Nephron progenitor cell (in vitro differentiated cells): Measurements from ENCODE around the gene BBS9.

Experiments used
- DNase-seq: peaks from one replicate; pipeline ENCODE4 v3.0.0; 2021
- H3K27ac Mint-ChIP-seq: 2 replicates; pipeline ENCODE4 v1.8.0; 2021; ENCODE audit warnings: mild to moderate bottlenecking, moderate library complexity, mixed read lengths
- H3K27me3 Mint-ChIP-seq: 2 replicates; pipeline ENCODE4 v1.8.0; 2021; ENCODE audit warnings: mild to moderate bottlenecking, low read depth, mixed read lengths; ENCODE audit not compliant: poor library complexity
- H3K36me3 Mint-ChIP-seq: 2 replicates; pipeline ENCODE4 v1.8.0; 2021; ENCODE audit warnings: low read depth, mixed read lengths
- H3K4me1 Mint-ChIP-seq: 2 replicates; pipeline ENCODE4 v1.8.0; 2021; ENCODE audit warnings: mixed read lengths
- H3K4me3 Mint-ChIP-seq: 2 replicates; pipeline ENCODE4 v1.8.0; 2021; ENCODE audit warnings: mild to moderate bottlenecking, moderate library complexity, mixed read lengths
- H3K9me3 Mint-ChIP-seq: 2 replicates; pipeline ENCODE4 v1.8.0; 2021; ENCODE audit warnings: mild to moderate bottlenecking, moderate library complexity, mixed read lengths
- CTCF ChIP-seq: fragments of 200-600 bp; sonication (generic); IDR thresholded peaks from 2 replicates; pipeline ENCODE4 v1.5.0; 2021; ENCODE audit warnings: antibody characterized with exemption

The BBS9 gene

GRCh38 chr7:33614357-33615117 is 485.2 kb downstream of the BBS9 start:
- TF ChIP-seq CTCF, result no peak
- Mint-ChIP-seq H3K9me3 (peaks cover 17% of the 10 kb centered on the region), H3K4me3 (no peak overlapping the region), H3K4me1 (no peaks in the 10 kb centered on the region), H3K27ac (no peak overlapping the region), H3K27me3 (peaks cover 2% of the 10 kb centered on the region), H3K36me3 (peaks cover 7% of the 10 kb centered on the region)
- no peak for DNase-seq

GRCh38 chr7:33616752-33617151 is 487.4 kb downstream of the BBS9 start:
- Mint-ChIP-seq H3K4me1 (no peaks in the 10 kb centered on the region), H3K4me3 (no peak overlapping the region)

GRCh38 chr7:33619264-33619663 is 489.9 kb downstream of the BBS9 start:
- Mint-ChIP-seq H3K27ac (no peak overlapping the region), H3K4me1 (no peaks in the 10 kb centered on the region), H3K36me3 (peaks cover 13% of the 10 kb centered on the region), H3K27me3 (peaks cover 2% of the 10 kb centered on the region), H3K9me3 (peaks cover 35% of the 10 kb centered on the region), H3K4me3 (no peak overlapping the region)
- no peak for DNase-seq
- TF ChIP-seq CTCF, result no peak

More at GRCh38 chr7:33616752-33617151, 487.4 kb downstream of the BBS9 start:
- H3K27me3 Mint-ChIP-seq, result peaks cover 2% of the 10 kb centered on the region
- no peak for DNase-seq
- H3K36me3 Mint-ChIP-seq, result peaks cover 13% of the 10 kb centered on the region
- TF ChIP-seq CTCF, result no peak
- no peak overlapping the region for H3K27ac Mint-ChIP-seq
- H3K9me3 Mint-ChIP-seq, result peaks cover 35% of the 10 kb centered on the region

GRCh38 chr7:33623267-33623666 is 493.9 kb downstream of the BBS9 start:
- Mint-ChIP-seq H3K4me3 (no peak overlapping the region), H3K9me3 (peaks cover 32% of the 10 kb centered on the region), H3K27ac (no peak overlapping the region), H3K36me3 (peaks cover 16% of the 10 kb centered on the region), H3K4me1 (no peaks in the 10 kb centered on the region), H3K27me3 (no peaks in the 10 kb centered on the region)
- TF ChIP-seq CTCF, result no peak
- DNase-seq, result no peak

- H3K4me3 Mint-ChIP-seq, result no peak overlapping the region
Measured at GRCh38 chr7:33624215-33624614, 494.9 kb downstream of the BBS9 start.

More at GRCh38 chr7:33624215-33624614, 494.9 kb downstream of the BBS9 start:
- H3K4me1 Mint-ChIP-seq, result no peaks in the 10 kb centered on the region
- H3K27me3 Mint-ChIP-seq, result no peaks in the 10 kb centered on the region
- H3K27ac Mint-ChIP-seq, result no peak overlapping the region
- H3K36me3 Mint-ChIP-seq, result peaks cover 16% of the 10 kb centered on the region
- no peak for TF ChIP-seq CTCF
- peaks cover 27% of the 10 kb centered on the region for H3K9me3 Mint-ChIP-seq
- DNase-seq, result no peak
